Uterus (tissue), 4 donors: Measurements from ENCODE around the gene CBX2. TPM values are rescaled to one million over a fixed set of nuclear protein-coding genes. Genes with fewer than 3 reads are reported as not detected.

Source experiments
- DNase-seq, 2 donors: peaks; one replicate each; pipeline ENCODE4 v3.0.0-alpha.2; 2019 to 2020
- H3K27ac ChIP-seq, 2 donors: fragments of 200-600 bp; sonication (generic); 1 replicate in 1 of 2; 2 replicates in 1 of 2; pipeline ENCODE4 v1.5.1; 2016 to 2018
- H3K27me3 ChIP-seq, 2 donors: fragments of 200-600 bp; sonication (generic); one replicate each; pipeline ENCODE4 v1.5.1; 2018 to 2019; ENCODE audit warnings: control low read depth in 1 of 2
- H3K36me3 ChIP-seq, 2 donors: fragments of 200-600 bp; sonication (generic); one replicate each; pipeline ENCODE4 v1.5.1; 2019; ENCODE audit warnings: control low read depth in 1 of 2
- H3K4me1 ChIP-seq, 2 donors: fragments of 200-600 bp; sonication (generic); one replicate each; pipeline ENCODE4 v1.5.1; 2018 to 2019; ENCODE audit warnings: control low read depth in 1 of 2
- H3K4me3 ChIP-seq, 2 donors: fragments of 200-600 bp; sonication (generic); 1 replicate in 1 of 2; 2 replicates in 1 of 2; pipeline ENCODE4 v1.5.1; 2018 to 2019; ENCODE audit warnings: mild to moderate bottlenecking in 1 of 2
- H3K9me3 ChIP-seq, 2 donors: fragments of 200-600 bp; sonication (generic); one replicate each; pipeline ENCODE4 v1.5.1; 2019; ENCODE audit warnings: control low read depth in 1 of 2
- CTCF ChIP-seq, 4 experiments: fragments of 200-600 bp in 2 of 4; fragments of 450-650 bp in 2 of 4; sonication (generic) in 2 of 4; IDR thresholded peaks; one replicate each; pipeline ENCODE4 v1.5.1; 2016 to 2019; ENCODE audit warnings: antibody characterized with exemption in 4 of 4, mild to moderate bottlenecking in 2 of 4, moderate library complexity in 1 of 4
- POLR2A ChIP-seq, 2 donors: fragments of 450-650 bp; IDR thresholded peaks; one replicate each; pipeline ENCODE4 v1.6.1; 2016; ENCODE audit warnings: antibody characterized with exemption in 2 of 2, mild to moderate bottlenecking in 1 of 2, moderate library complexity in 1 of 2
- intact Hi-C: fragments of 100-400 bp; cut with DNase I; formaldehyde crosslinking; loops from one replicate; pipeline ENCODE4 v1.15.1; 2023; ENCODE audit warnings: low total_unique reads
- total RNA-seq, 4 donors: library from RNA; depleted of rRNA in 3 of 4; stranded (reverse); fragments of >200 nt in 3 of 4; gene quantifications; one replicate each; pipeline versions ENCODE4 v1.1.0 to v1.2.4, GENCODE V29; 2014 to 2023
- donor health status: DM: yes; HTN: yes; CAD: no.

CBX2 gene
- total RNA-seq, 4 donors from 2014 or later = 1.0 to 14.9 (median 4.6) TPM; not detected in 1

- Histone ChIP-seq H3K4me1 (no peaks in the 10 kb centered on the region), H3K27me3 (peaks cover 0 to 7% of the 10 kb centered on the region in 2 donors), H3K9me3 (no peaks in the 10 kb centered on the region), H3K36me3 (no peaks in the 10 kb centered on the region), H3K27ac (no peak overlapping the region), H3K4me3 (no peak overlapping the region)
- DNase-seq = no peak
- intact Hi-C loops = no loop called here
- TF ChIP-seq CTCF (IDR thresholded peaks at IDR 0.05) = no peak
- TF ChIP-seq POLR2A (IDR thresholded peaks at IDR 0.05) = no peak
Observed at GRCh38 chr17:79819085-79819484, 41.1 kb downstream of the CBX2 start.

- TF ChIP-seq POLR2A (IDR thresholded peaks at IDR 0.05) (no peak), CTCF (IDR thresholded peaks at IDR 0.05) (no peak)
- intact Hi-C loops = no loop called here
- no peaks in the 10 kb centered on the region for H3K9me3 ChIP-seq
- H3K4me1 ChIP-seq = no peaks in the 10 kb centered on the region
- no peak overlapping the region for H3K4me3 ChIP-seq
- no peaks in the 10 kb centered on the region for H3K36me3 ChIP-seq
- no peak for DNase-seq
- H3K27ac ChIP-seq = no peak overlapping the region
- H3K27me3 ChIP-seq = peaks cover 0 to 1% of the 10 kb centered on the region in 2 donors
Observed at GRCh38 chr17:79819534-79820276, 41.8 kb downstream of the CBX2 start.

- no peak for DNase-seq
- Histone ChIP-seq H3K27ac (no peak overlapping the region), H3K4me1 (no peaks in the 10 kb centered on the region), H3K27me3 (no peaks in the 10 kb centered on the region), H3K36me3 (no peaks in the 10 kb centered on the region), H3K9me3 (no peaks in the 10 kb centered on the region), H3K4me3 (no peak overlapping the region)
- TF ChIP-seq POLR2A (IDR thresholded peaks at IDR 0.05) (no peak), CTCF (IDR thresholded peaks at IDR 0.05) (no peak)
- intact Hi-C loops = no loop called here
Observed at GRCh38 chr17:79820959-79821330, 43.0 kb downstream of the CBX2 start.

- intact Hi-C loops = no loop called here
Observed at GRCh38 chr17:79821331-79822095, 43.6 kb downstream of the CBX2 start.

More at GRCh38 chr17:79821331-79822095, 43.6 kb downstream of the CBX2 start:
- Histone ChIP-seq H3K9me3 (no peaks in the 10 kb centered on the region), H3K4me1 (no peaks in the 10 kb centered on the region), H3K27me3 (no peaks in the 10 kb centered on the region), H3K27ac (no peak overlapping the region), H3K4me3 (no peak overlapping the region), H3K36me3 (no peaks in the 10 kb centered on the region)
- TF ChIP-seq CTCF (IDR thresholded peaks at IDR 0.05) (no peak), POLR2A (IDR thresholded peaks at IDR 0.05) (no peak)
- no peak for DNase-seq
